Esophagus squamous epithelium (tissue), 4 donors: ENCODE results near the gene DRGX.

Source experiments
- CTCF ChIP-seq, 6 experiments: fragments of 450-650 bp in 4 of 6; fragments of 200-600 bp in 2 of 6; sonication (generic) in 2 of 6; IDR thresholded peaks; one replicate each; pipeline ENCODE4 v1.5.1; 2016 to 2019; ENCODE audit warnings: antibody characterized with exemption in 6 of 6, mild to moderate bottlenecking in 4 of 6, moderate library complexity in 4 of 6
- POLR2A ChIP-seq, 4 donors: fragments of 450-650 bp; IDR thresholded peaks; one replicate each; pipeline ENCODE4 v1.6.1; 2017; ENCODE audit warnings: antibody characterized with exemption in 4 of 4, mild to moderate bottlenecking in 4 of 4, moderate library complexity in 3 of 4

DNA sequence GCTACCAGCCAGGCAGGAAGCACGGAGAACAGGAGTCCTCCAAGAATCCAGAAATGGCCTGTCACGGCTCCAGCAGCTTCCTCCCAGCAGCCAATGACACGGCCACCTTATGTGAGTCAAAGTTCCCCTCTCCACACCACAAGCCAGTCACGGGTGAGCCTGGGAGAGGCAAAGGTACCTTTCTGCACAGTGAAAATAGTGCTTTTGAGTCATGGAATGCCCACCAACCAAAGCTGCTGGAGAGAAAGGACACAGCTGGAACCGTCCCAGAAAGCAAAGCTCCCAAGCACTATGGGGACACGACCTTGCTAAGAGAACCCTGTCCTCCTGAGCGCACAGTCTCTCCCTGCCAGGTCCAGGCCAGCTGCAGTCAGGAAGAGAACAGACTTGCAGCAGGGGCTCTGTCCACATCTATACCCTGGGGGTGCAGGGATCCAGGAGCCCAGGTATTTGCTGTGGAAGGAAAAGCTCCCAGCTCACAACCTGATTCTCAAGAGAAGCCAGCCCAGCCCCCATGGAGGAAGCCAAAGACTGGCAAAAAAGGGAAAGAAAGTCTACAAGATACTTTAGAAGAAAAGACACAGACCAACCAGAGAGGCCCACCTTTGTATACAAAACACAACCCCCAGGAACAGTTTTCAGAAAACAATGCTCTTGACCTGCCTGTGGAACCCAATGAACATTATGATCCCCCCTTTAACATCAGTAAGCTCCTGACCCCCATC, 72.6 kb downstream of the DRGX start:
- TF ChIP-seq POLR2A (IDR thresholded peaks at IDR 0.05) (no peak), CTCF (IDR thresholded peaks at IDR 0.05) (no peak)
